Measurements from ENCODE around the gene PIGP. TPM values are rescaled to one million over a fixed set of nuclear protein-coding genes. Genes with fewer than 3 reads are reported as not detected.

The PIGP gene
- total and polyA plus RNA-seq, 9 of the 15 experiments (the other 6 are each of a cell fraction or from before 2014, with no cell fraction given) = 18.3 to 122 (median 35.6) TPM

DNA sequence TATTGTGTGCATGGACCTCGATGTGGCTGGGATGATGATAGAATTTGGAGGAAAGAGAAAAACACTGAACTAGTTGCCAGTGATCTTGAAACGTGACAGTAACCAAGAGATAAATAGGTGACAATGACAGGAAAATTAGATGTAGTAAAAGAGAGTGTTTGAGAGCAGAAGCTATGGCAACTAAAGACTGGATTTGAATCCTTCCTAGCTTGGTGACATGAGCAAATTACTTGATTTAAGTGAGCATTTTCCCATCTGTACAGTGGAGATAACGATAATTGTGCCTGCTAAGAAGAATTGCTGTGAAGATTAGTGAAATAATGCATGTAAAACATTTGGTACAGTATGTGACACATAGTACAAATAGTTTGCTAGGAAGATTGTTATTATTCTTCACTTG, 12.9 kb upstream of the PIGP start (continued):
- TF ChIP-seq ZNF407 (IDR thresholded peaks at IDR 0.05; ENCODE audit: low read depth) = no peak
- TF ChIP-seq, protein P1, sequence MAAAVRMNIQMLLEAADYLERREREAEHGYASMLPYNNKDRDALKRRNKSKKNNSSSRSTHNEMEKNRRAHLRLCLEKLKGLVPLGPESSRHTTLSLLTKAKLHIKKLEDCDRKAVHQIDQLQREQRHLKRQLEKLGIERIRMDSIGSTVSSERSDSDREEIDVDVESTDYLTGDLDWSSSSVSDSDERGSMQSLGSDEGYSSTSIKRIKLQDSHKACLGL (CRISPR knock-in tag; IDR thresholded peaks at IDR 0.05; ENCODE audit: borderline replicate concordance, poor library complexity, severe bottlenecking) = no peak
- TF ChIP-seq, protein P2, sequence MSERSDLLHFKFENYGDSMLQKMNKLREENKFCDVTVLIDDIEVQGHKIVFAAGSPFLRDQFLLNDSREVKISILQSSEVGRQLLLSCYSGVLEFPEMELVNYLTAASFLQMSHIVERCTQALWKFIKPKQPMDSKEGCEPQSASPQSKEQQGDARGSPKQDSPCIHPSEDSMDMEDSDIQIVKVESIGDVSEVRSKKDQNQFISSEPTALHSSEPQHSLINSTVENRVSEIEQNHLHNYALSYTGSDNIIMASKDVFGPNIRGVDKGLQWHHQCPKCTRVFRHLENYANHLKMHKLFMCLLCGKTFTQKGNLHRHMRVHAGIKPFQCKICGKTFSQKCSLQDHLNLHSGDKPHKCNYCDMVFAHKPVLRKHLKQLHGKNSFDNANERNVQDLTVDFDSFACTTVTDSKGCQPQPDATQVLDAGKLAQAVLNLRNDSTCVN (CRISPR knock-in tag; IDR thresholded peaks at IDR 0.05) = no peak
- TF ChIP-seq GATA2 (CRISPR knock-in tag; IDR thresholded peaks at IDR 0.05) = peak; percentile 62
- TF ChIP-seq HLTF (IDR thresholded peaks at IDR 0.05) = 0 out of 2 replicates have a peak, but pooled peaks have one; percentile 63
- no peak for TF ChIP-seq RBM22 (IDR thresholded peaks at IDR 0.05; ENCODE audit: low read depth, low read length, poor library complexity, severe bottlenecking)
- no peak for TF ChIP-seq RBBP5 (IDR thresholded peaks at IDR 0.05; ENCODE audit: borderline replicate concordance, insufficient read depth, low read length, poor library complexity, severe bottlenecking)
- TF ChIP-seq NFATC3 (IDR thresholded peaks at IDR 0.05) = no peak
- TF ChIP-seq ZNF347 (CRISPR knock-in tag; IDR thresholded peaks at IDR 0.05; ENCODE audit: low read depth) = no peak
- no peak for TF ChIP-seq ZNF644 (tag; IDR thresholded peaks at IDR 0.05; ENCODE audit: low read depth)
- no peak for TF ChIP-seq DDX20 (tag; IDR thresholded peaks at IDR 0.05; ENCODE audit: low read depth)
- TF ChIP-seq ZNF3 (CRISPR knock-in tag; IDR thresholded peaks at IDR 0.05) = no peak
- TF ChIP-seq CTCFL (IDR thresholded peaks at IDR 0.05; ENCODE audit: borderline replicate concordance, insufficient read depth, low read depth, low read length, poor library complexity, severe bottlenecking) = no peak

Measured in K562 (cell line).